22Rv1 (cell line): ENCODE data around the gene DDC.

ENCODE experiments used
- ZFX ChIP-seq: fragments of 450-650 bp; IDR thresholded peaks from 2 replicates; pipeline ENCODE4 v1.6.1; 2017; ENCODE audit warnings: antibody characterized with exemption, borderline replicate concordance
- TF ChIP-seq, protein P1 (sequence below): fragments of 450-650 bp; IDR thresholded peaks from 2 replicates; pipeline ENCODE4 v1.5.1; 2017; ENCODE audit warnings: mild to moderate bottlenecking

DNA sequence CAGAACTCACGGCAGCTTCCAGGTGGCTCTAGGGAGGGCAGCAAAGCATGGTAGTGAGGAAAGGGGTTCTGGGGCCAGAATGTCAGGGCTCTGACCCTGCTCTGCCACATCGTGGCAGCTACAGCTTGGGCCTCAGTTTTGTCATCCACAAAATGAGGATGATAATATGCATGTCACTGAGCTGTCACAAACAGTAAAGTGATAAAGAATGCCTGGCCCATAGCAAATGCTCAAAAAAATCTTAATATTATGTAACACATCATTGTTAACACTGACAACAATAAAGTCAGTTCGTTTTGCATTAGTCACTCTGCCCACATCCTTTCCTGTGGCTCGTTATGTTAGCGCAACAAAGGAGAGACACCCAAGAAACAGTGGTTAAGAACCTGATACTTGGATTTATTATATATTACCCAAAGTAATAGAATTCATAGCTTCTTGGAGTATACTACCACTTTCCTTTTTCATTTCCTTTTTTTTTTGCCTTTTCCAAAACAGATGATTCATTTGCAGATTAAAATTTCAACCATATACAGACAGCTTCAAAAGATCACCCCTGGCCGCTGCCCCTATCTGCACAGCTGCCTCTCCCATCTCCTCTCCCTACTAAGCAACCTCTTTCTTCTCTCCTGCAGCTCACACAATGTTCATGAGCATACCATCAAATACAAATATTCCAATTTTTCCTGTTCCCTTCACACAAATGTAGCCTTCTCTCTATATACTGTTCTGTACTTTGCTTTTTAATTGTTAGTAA is 45.5 kb upstream of the DDC start:
- TF ChIP-seq, protein P1, sequence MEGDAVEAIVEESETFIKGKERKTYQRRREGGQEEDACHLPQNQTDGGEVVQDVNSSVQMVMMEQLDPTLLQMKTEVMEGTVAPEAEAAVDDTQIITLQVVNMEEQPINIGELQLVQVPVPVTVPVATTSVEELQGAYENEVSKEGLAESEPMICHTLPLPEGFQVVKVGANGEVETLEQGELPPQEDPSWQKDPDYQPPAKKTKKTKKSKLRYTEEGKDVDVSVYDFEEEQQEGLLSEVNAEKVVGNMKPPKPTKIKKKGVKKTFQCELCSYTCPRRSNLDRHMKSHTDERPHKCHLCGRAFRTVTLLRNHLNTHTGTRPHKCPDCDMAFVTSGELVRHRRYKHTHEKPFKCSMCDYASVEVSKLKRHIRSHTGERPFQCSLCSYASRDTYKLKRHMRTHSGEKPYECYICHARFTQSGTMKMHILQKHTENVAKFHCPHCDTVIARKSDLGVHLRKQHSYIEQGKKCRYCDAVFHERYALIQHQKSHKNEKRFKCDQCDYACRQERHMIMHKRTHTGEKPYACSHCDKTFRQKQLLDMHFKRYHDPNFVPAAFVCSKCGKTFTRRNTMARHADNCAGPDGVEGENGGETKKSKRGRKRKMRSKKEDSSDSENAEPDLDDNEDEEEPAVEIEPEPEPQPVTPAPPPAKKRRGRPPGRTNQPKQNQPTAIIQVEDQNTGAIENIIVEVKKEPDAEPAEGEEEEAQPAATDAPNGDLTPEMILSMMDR = no peak
- no peak for TF ChIP-seq ZFX
